Measurements from ENCODE around the gene SETD5.

DNA sequence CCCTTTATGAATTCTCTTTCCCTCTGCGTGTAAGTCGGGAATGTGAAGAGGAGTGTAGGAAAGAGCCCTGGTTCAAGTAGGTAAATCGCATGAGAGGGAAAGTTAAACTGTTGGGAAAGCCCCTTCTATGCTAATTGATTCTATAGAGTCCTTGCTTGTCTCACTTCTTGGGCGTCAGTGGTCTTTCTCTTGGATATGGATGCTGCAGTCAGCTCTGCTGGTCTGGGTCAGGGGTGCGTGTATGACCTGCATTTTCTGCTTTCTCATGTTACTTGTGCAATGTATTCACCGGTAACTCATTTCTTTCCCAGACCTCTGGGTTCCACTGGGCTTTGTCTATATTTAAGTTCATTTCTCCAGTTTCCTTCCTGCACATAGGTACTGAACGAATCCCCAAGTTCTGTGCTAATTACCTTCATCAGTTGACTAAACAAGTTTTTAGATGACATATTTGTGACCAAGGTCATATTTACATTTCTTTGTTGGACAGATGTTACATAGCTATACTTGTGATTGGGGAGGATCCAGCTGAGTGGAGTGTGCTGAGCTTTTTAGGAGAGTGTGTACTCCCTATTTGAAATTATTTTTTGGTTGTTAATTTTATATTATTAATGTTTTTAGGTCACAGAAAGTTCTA, 1.4 kb downstream of the SETD5 start:
- TF ChIP-seq CTCF (IDR thresholded peaks at IDR 0.05) (no peak), POLR2A (IDR thresholded peaks at IDR 0.05) (no peak)
